Central memory CD4-positive, alpha-beta T cell (primary cell): ENCODE results near the gene CD8B.
"Not testable (repeated sequence)": the region's sequence is repeated elsewhere in the genome, so short reads cannot be mapped to it uniquely, and the experiment has no call there.

Experiments used
- DNase-seq: peaks from one replicate; pipeline ENCODE4 v3.0.0; 2022
- total RNA-seq, 3 experiments: gene quantifications; one replicate each; lab custom pipeline; 2026; lab: John Stamatoyannopoulos, UW

The CD8B gene
- total RNA-seq = 0 to 0.96 (median 0.87) reads per million in 3 experiments

DNA sequence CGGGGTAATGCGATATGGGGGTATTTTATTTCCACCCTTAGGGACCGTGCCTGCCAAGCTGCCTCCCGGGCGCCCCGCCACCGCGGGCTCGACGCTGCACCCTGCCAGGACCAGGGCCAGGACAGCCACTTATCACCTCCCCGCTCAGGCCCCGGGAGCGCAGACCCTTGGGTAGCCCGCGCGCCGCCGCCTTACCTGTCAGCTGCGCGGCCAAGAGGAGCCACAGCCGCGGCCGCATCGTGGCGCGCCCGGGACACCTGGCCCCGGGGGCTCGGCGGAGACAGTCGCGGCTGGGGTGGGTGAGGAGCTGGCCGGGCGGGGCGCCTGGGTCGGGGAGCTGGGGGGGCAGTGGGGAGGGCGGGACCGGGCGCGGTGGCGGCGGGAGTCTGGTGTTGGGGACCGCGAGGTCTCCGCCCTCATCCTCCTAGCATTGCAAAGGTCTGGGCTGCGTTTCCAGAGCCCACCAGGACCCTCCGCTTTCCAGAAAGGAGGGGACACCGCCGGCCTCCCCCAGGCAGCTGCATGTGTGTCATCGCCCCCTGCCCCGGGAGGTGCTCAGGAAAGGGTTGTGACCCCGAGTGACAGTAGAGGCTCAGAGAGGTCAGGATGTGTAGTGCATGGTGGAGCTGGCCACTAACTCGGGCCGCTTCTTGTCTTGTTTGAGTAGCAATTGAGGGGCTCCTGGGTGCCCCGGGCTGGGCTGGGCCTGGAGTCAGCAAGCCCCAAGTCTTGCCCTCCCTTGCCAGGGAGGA, at the start of gene CD8B:
Gene CD8B, minus strand, starts transcription at position 259 of the 752 bp plus-strand sequence. Its CDS starts 21 bp downstream, at position 238.
- DNase-seq = not testable (repeated sequence)

GRCh38 chr2:86905868-86906267, 44.2 kb upstream of the CD8B start:
- DNase-seq = not testable (repeated sequence)

- not testable (repeated sequence) for DNase-seq
These were observed 39.0 kb upstream of the CD8B start for GRCh38 chr2:86900687-86901086.

GRCh38 chr2:86886026-86886425, 24.3 kb upstream of the CD8B start:
- DNase-seq = not testable (repeated sequence)

- DNase-seq = not testable (repeated sequence)
These were observed 21.2 kb upstream of the CD8B start for GRCh38 chr2:86882865-86883264.

- DNase-seq = not testable (repeated sequence)
These were observed 20.5 kb upstream of the CD8B start for GRCh38 chr2:86882118-86882665.

DNA sequence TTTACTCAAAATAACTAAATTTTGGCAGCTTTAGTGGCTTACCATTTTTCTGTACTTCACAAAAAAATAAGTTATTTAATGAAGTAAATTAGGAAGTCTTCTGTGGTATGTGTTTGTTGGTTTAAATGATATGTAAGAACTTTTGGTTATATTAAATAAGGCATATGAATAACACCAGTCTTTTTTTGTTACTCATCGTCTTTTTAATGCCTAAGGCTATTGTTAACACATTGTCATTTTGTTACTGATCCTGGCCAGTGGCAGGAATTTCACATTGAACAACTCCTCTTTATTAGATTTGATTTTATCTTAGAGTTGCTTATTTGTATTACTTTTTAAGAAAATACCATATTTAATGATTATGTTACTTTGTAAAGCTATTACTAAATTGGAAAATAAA, 17.3 kb upstream of the CD8B start:
- not testable (repeated sequence) for DNase-seq

DNA sequence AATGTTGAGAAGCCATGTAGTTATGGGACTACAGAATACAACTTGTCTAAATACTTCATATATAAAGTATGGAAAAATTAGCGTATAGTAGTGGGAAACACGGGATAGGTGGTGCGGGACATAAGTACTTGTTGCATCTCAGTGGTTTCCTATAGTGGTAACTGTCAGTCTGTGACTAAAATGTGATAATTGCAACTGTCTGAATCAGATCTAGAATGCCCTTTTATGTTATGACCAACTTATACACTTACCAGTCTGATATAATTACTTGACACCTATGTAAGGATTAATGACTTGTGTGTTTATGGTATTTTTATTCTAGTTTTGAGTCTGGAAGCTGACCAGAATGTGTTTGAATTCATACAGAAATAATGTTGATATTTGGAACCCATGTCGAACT, 9.3 kb upstream of the CD8B start:
- not testable (repeated sequence) for DNase-seq

DNA sequence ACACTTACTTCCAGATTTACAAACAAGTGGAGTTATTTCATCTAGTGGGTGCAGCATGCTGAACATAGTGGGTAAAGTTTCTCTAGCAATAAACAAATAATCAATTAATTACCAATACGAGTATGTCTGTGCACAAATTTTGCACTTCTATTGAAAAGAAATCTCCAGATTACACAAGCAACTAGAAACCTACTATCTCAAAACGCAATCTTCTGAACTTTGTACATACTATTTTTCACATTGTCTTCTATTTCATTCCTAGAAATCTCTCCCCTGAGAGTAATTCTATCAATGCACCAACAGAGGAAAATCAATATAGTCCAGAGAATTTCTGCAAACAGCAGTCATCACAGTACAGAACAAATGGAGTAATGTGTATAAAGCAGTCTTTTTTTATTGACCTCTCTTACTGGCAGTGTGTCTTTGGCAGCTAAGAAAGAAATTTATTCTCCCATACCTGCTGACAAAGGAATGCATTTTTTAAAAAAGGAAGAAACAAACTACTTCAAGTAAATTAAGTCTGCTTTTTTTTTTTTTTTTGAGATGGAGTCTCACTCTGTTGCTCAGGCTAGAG, 7.3 kb upstream of the CD8B start:
- DNase-seq = not testable (repeated sequence)

- DNase-seq = not testable (repeated sequence)
These were observed 656 bp upstream of the CD8B start for GRCh38 chr2:86862380-86862703.

DNA sequence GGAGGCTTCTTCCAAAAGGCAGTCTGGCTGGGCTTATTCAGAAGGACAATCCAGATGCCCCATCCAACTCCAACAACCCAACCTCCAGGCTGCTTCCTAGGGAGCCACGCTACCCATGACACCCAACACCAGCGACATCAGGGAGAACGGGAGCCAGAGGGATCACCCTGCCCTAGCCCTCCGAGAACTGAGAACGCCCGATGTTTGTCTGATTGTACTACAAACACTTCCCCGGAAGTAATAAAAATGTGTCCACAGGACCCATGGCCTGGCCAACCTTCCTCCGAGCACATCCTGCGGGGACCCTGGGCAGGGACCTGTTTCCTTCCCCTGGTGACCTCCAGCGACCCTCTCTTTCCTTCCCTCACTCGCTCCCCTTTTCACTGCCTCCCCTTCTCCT, 511 bp downstream of the CD8B start:
- not testable (repeated sequence) for DNase-seq

DNA sequence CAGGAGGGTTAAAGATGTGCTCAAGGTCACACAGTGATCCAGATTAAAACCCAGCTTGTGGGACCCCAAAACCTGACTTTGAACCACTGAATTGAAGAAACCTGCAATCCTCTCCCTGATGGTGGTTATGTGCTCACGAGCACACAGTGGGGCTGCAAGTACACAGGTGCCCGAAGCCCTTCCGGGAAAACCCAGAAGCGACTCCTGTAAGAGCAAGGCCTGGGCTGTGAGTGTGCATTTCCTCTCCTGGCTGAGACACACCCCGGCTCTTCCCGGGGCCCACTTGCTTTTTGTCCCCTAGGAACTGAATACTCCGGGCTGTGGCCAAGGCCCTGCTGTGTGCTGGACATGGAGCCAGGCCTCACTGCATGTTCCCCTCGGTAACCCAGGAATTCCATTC, 1.1 kb downstream of the CD8B start:
- DNase-seq = not testable (repeated sequence)

GRCh38 chr2:86857688-86858087, 4.0 kb downstream of the CD8B start:
- DNase-seq = not testable (repeated sequence)

DNA sequence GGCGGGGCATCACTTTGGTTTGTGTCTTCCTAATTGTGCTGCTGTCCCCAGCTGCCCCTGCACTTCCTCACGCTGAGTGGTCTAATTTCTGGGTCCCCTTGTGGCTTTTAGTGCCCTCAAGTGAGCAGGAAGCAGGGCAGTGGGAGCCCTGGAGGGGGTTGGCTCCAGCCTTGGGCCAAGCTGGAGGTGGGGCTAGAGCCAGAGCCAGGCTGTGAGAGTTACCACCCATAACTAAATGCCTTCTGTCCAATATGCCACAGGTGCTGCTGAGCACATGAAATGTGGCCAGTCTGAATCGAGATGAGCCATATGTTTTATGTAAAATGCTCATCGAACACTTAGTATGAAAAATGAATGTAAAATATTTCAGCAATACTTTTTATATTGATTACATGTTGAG, 5.2 kb downstream of the CD8B start:
- DNase-seq = not testable (repeated sequence)

DNA sequence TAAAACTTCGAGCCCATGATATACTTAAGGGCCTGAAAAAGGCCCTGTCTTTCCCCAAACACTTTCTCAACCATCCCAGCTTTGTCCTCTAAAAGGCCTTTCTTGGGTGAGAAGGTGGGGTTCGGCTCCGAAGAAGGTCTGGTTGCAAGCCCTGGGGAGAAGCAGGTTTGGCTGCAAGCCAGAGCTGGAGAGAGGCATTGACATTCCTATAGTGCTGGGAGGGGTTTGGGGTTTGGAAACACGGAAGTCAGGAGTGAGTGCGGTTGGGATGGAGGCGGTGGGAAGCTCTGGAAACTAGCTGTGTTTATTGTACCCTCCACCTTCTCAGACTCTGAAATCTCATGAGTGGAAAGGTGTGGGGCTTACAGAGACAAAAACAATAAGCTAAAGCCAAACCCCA, 5.7 kb downstream of the CD8B start:
- DNase-seq = not testable (repeated sequence)

DNA sequence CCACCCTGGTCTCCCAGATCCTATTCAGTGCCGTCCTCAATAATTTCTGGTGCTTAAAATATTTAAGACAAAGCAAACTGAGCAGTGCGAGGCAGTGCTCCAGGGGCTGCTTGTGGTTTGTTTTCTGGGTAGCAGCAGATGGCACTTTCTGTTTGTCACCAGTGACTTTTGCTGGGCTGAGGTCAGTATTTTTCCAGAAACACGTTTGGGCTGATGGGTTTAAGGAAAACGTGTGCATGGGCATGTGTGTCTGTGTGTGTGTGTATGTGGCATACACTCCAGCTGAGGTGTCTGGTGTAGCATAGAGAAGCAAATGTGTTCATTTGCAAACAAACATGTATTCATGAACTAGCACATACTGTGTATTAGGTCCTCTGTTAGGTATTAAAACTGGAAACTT, 10.1 kb downstream of the CD8B start:
- DNase-seq = not testable (repeated sequence)

GRCh38 chr2:86842607-86843234, 19.0 kb downstream of the CD8B start:
- not testable (repeated sequence) for DNase-seq

DNA sequence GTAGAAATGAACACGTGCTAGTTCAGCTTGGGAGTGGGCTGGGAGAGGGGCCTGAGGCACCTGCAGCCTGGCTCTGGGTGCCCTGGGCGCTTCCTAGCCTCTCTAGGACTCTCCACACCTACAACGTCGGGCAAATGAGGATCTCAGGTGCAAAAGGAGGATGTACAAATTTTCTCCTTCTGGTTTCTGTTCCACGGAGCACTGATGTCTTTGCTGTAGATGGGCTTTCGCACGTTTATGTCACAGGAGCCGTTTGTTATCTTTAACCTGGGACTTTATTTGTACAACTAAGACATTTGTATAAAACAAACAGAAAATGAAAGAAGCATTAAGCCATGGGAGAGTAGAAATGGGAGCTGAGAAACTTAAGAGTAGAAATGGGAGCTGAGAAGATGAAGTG, 20.4 kb downstream of the CD8B start:
- not testable (repeated sequence) for DNase-seq

DNA sequence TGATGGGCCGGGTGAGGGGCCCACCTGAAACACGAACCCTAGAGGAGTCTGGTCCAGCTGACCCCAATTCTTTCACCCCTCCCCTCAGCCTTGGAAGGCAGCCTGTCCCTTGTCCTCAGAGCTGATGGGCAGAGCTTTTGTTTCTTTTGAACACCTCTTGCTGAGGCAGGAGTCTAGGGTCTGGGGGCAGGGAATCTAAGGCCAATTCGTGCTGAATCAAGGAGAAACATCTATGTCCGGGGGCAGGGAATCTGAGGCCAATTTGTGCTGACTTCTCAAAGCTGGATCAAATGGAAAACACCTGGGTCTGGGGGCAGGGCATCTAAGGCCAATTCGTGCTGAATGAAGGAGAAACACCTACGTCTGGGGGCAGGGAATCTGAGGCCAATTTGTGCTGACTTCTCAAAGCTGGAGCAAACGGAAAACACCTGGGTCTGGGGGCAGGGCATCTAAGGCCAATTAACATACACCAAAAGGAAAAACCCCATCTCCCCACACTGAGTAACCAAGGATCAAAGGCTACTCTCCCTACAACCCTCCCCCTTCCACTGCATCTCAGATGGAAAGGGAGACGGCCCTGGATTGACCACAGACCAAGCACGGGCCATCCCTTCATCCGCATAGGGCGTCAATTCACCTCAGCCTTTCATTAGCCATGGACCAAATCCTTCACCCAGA, 21.7 kb downstream of the CD8B start:
- not testable (repeated sequence) for DNase-seq

- not testable (repeated sequence) for DNase-seq
These were observed 22.2 kb downstream of the CD8B start for GRCh38 chr2:86839455-86839854.

- not testable (repeated sequence) for DNase-seq
These were observed 24.0 kb downstream of the CD8B start for GRCh38 chr2:86837714-86838113.

DNA sequence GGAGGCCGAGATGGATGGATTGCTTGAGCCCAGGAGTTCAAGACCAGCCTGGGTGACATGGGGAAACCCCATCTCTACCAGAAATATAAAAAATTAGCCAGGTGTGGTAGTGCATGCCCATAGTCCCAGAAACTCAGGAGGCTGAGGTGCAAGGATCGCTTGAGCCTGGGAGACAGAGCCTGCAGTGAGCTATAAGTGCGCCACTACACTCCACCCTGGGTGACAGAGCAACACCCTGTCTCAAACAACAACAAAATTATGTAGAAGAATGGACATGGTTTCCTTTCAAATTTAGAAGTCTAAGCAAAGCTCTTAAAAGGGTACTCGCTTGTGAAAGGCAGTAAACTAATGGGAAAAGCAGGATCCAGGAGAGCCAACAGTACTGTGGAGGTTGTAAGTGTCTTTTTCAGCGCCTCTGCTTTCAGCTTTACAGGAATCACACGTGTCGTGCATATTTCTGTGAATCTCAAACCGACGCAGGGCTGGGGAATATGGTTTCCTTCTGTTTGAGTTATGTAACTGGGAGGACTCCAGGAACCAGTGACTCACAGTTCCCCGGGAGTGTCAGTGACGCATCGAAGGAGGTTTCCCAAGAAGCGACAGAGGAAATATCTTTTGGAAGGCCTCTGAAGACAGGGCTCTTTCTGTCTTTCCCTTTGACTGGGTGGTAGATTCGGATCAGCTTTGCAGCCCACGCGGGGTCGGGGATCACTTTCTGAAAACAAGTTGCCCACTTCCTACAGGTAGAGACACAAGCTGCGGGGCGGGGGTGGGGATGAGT, 24.6 kb downstream of the CD8B start:
- DNase-seq = not testable (repeated sequence)
